HUDEP-2 (cell line): Measurements from ENCODE around the gene SIGLEC9.

Experiments
- DNase-seq, 76 experiments: peaks; one replicate each; lab custom pipeline; 2025; ENCODE audit not compliant: unreplicated experiment in 76 of 76; lab: John Stamatoyannopoulos, UW

SIGLEC9 gene

DNA sequence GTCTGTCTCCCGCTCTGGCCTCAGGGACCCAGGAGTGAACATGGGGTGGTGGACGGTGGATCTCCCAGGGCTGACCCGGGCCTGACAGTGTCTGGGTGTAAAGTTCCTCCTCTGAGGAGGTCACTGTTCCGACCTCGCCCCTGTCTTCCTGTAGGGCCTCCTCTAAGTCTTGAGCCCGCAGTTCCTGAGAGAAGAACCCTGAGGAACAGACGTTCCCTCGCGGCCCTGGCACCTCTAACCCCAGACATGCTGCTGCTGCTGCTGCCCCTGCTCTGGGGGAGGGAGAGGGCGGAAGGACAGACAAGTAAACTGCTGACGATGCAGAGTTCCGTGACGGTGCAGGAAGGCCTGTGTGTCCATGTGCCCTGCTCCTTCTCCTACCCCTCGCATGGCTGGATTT is at the start of gene SIGLEC9:
SIGLEC9 (plus strand) TSS at position 178 of the 400 bp plus-strand sequence; CDS start at position 247, 69 bp downstream.
- no peak for DNase-seq

DNA sequence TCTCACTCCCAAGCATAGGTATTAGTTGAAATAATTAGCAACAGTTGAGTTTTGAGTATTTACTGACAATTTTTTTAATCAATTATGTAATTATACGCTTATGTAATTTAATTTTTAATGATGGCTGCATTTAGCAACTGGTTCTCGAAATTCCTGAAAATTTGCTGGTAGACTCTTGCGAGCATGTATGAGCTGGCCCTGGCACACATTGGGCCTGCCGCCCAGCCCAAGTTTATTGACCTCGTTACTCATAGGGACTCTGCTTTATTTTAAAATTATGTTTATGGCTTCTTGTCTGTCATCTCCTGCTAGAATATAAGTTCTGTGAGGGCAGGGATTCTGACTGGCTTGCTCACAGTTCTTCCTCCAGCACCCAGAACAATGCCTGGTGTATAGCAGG is 48.7 kb upstream of the SIGLEC9 start:
- DNase-seq = no peak

DNA sequence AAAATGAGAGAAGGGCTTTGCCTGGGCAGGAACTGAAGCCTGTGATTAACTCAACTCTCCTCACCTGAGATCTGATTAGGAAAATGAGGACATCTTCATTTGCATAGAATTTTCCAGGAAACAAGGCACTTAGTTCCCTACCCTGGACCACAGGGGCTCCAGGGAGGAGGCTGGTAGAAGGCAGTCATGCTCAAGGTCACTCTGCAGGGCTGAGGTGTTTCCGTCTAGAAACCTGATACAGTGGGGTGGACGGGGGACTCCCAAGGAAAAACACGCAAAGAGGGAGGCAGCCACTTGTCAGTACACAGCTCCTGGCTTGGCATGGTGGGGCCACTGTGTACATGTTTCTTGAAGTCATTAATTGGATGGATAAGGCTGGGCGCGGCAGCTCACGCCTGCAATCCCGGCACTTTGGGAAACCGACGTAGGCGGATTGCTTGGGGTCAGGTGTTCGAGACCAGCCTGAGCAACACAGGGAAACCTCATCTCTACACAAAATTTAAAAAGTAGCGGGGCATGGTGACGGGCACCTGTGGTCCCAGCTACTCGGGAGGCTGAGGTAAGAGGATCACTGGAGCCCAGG is 48.0 kb upstream of the SIGLEC9 start:
- no peak for DNase-seq

DNA sequence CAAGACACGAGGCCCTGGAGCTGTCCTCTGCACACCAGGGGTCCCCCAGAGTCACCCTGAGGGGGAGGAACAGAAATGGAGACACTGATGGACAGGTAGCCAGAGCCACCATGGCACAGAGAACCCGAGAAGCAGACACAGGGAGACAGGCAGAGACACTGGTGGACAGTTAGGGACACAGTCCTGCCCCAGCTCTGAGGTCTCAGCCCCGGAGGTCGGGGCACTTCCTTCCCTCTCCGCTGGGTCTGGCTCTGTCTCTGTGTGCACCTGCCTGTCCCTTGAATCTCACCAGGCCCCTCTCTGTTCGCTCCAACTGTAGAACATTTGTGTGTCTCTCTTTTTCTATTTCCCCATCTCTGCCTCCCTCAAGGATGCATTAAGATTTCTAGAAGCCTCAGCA is 46.6 kb upstream of the SIGLEC9 start:
- no peak for DNase-seq

DNA sequence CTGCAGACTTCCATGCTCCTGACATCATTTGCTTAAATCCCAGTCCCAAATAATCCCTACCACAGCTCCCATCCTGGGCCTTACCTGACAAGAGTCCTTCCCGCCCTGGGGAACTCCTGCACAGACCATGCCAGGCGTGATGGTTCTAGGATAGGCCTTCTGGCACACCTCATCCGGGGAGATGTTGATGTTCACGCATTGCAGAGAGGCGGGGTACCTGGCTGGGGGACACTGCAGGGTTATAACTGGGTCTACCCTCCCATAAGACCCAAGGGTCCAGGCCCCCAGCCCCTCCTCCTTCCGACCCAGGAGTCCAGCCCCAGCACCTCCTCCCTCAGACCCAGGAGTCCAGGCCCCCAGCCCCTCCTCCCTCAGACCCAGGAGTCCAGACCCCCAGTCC is 46.0 kb upstream of the SIGLEC9 start:
- no peak for DNase-seq

DNA sequence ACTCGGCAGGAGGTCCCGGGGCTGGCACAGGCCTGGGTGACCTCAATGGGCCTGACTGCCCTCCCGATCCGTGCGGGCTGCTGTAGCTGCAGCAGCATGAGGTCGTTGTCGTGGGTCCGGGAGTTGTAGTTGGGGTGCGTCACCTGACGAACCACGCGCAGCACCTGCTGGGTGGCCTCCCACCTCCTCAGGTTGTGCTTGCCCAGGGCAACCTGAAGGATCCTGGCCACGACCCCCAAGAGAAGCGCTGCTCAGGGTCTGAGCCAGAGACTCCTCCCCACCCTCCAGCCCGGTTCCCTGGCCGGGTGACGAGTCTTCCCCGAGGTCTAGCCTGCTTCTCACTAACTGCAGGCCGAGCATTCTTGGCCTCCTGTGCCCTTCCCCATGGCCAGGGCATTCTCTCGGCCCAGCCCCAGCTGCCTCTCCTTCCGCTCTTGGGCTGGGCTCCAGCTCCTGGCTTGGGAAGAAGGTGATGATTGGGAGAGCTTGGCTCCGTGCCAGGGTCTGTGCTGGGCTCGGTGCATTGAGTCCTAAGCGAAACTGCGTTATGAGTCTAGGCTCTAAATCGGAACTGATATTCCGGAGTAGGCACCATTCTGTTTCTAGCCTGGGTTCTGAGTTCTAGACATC is 45.1 kb upstream of the SIGLEC9 start:
- no peak for DNase-seq

DNA sequence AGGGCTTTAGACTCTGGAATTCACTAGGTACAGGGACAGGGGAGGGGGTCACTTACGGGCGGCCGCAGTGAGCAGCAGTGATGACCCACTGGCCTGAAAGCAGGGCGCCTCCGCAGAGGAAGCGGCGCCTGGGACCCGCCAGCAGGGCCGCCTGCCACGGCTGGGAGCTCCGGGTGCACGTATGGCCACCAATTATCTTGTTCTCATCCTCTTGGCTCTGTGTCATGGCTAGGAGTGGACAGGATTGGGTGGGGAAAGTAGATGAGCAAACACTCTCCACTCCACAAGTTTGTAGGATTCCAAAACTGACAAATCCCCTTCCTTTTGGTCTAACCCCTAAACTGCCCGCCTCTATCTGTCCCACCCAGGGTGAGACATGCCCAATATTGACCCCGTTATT is 43.2 kb upstream of the SIGLEC9 start:
- DNase-seq = no peak

DNA sequence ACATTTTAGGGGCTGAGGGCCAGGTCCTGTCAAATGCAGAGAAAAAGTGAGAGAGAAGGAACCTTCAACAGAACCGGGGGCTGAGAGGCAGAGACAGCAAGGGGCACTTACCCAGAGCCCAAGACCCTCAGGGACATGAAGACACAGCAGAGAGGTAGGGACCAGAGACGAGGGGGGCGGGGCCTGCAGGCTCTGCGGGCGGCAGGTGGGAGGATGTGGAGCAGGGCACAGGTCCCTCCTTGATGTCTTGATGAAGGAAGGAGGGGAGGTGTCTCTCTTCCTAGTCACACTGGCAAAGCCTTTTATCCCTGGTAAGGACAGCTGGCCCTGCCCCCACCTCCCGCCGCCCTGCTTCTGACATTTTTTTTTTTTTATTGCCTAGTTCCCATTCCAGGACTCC is 42.1 kb upstream of the SIGLEC9 start, which contains the start of gene KLK14:
KLK14 (minus strand) TSS at position 277 of the 400 bp plus-strand sequence; CDS start at position 4, 273 bp downstream.
- no peak for DNase-seq

DNA sequence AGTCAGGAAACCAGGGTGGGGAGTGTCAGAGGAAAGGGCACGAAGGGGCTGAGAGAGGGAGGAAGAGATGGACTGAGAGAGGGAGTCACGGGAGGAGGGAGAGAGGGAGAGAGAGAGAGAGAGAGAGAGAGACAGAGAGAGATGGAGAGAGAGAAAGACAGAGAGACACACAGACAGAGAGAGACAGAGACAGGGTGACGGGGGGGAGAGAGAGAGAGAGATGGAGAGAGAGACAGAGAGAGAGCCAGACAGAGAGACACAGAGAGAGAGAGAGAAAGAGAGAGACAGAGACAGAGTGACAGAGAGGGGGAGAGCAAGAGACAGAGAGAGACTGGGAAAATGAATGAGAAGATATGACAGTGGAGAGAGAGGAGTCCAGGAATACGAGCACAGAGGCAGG is 41.5 kb upstream of the SIGLEC9 start:
- no peak for DNase-seq

DNA sequence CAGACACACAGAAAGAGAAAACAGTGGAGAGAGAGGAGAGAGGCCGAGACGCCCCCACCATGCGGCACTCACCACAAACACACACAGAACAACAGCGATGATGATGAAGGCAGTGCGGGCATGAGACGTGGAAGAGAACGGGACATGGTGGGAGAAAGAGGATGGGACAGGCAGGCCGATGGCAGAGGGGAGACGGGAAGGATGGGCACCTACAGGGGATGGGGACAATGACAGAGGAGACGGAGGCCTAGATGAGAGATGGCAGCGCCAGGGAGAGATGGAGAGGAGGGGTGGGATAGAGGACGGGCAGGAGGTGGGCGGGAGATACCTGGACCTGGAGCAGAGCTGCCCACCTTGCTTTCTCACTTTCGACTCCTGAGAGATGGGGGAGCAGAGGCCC is 40.9 kb upstream of the SIGLEC9 start:
- no peak for DNase-seq

DNA sequence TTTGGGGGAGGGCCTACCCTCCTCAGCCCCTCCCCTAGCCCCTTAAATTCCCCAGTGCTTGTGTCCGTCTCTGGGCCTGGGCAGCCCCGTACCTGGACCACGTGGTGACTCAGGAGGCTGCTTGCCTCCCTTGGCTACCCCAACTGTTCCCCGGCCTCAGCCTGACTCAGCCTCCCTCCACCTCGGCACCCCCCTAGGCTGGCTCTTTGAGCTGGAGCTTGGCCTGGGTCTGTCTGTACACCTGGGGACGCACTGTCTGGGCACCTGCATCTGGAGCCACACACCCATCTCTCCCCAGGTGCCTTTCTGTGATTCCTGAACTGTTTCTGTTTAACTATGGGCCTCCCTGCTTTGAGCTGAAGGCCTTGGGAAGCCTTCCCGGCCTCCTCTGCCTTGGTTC is 40.2 kb upstream of the SIGLEC9 start:
- DNase-seq = no peak

DNA sequence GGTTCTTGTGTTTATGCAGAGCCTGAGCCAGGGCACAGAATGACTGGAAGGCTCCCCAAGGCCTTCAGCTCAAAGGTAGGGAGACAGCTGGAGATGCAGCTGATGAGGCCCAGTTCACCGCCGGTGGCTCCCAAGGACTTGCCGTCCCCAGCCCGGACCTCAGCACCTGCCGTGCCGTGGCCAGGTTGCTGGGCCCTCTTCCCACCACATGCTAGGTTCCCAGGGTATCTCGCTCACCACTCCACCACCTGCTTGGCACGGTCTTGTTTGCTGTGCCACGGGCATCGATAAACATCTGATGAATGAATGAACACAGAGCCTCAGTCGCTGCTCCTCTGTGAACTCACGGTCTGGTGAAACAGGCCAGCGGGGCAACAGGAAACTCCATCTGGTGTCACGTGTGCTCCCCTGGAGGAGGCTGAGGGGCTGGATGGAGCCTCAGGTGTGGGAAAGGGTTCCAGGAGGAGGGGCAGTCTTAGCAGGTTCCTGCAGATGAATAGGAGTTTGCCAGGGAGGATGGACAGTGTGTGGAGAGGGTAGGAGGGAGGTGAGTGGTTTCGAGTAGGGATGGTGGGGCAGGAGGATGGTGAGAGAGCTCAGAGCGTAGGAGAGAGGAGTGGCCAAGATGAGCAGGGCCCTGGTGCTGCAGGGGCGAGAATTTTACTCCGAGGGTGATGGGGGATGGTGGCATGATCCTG is 38.4 kb upstream of the SIGLEC9 start:
- no peak for DNase-seq

DNA sequence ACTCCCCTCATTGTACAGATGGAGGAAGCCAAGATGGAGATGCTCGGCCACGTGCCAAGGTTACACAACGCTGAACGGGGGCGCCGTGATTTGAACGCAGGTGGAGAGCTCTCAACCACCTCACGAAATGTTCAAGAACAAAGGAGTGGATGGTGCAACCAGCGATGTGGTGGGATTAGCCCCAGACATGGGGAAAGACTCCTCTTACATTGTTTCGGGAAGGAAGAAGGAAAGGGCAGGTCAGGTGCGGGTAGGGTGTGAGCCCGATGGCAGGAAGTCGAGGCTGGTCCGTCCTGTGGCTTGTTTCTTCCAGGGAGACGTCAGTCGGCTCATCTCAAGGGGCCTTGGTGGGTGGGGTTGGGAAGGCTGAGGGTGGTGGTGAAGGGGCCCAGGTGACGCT is 34.9 kb upstream of the SIGLEC9 start:
- no peak for DNase-seq

DNA sequence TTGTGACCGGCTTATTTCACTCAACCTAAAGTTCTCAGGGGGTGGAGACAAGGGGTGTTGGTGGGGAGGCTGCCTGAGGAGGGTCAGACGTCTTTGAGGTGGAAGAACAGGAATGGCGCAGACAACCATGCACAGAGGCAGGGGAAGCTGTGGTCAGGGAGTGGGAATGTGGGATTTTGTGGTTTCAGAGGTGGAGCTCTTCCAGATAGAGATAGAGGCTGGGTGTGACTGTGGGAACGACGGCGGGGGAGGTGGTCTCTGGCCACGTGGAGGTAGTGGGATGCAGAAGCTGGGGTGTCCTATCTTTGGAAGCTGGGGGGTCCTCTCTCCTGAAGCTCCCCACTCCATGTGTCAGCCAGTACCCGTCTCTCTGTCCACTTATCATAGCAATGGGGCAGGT is 34.2 kb upstream of the SIGLEC9 start:
- DNase-seq = no peak

DNA sequence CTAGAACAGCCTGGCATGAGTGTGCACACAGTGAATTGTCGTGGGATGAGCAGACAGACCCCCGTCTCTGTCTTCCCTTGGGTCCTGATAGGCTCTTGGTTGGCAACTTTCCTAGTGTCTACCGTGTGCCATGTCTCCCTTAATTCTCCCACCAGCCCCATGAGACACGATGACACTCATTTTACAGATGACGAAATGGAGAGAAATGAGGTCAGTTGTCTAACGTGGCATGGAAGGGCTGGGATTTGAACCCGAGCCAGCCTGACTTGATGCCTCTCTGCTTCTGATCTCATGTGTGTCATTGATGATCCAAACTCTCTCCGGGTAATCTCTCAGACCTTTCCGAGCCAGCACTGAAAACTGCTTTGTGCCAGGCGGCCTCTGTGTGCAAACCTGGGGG is 33.6 kb upstream of the SIGLEC9 start:
- DNase-seq = no peak

DNA sequence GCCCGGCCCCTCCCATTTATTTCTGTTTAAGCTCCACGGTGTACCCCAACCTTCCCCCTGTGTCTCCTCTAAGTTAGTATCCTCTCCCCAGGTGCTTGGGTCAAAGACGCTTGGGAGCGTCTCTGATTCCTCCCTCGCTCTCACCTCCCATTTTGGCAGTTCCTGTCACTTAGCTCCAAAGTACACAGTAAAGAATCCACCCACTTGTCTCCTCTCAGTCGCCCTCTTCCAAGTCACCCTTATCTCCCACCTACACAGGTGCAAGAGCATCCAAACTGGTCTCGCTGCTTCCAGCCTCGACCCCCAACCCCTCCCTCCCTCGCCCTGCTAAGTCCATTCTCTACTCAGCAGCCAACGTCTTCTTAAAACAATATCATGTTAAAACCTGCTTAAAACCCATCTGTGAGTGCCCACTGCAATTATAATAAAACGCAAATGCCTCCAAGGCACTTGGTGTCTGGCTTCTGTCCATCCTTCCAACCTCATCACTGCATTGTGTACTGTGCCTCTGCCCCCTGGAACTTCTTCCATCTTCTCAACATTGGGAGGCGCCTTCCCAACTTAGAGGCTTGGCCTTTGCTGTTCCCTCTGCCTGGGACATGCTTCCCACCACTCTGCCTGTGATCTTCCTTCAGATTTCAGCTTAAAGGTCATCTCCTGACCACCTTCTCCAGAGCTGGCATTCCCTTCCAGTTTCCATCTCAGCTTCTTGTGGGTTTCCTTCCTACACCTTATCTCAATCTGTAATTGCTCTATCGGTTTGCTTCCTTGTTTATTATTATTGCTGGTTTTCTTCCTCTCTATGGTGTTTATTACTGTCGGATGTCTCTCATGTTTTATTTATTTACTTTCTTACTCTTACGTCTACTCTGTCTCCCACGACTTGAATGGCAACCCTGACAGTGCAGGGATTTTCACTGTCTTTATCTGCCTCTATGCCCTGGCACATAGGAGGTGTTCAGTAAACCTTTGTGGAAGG is 32.5 kb upstream of the SIGLEC9 start:
- no peak for DNase-seq

DNA sequence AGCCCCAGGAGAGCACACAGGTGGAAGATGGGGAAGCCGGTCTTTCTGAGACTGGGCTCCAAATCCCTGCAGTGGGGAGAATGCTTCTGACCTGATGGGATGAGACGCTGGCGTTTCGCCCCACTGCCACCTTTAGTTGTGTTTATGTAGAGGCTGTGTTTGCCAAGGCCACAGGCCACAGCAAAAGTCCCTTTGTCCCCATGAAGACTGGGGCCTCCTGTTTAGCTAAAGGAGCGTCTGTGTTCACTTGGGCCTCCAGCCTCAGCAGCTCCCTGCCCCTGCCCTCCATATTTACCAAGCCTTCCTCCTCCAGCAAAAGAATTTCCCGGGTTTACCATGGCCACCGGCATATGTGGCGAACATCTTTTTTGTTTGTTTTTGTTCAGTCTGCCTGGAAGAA is 31.6 kb upstream of the SIGLEC9 start:
- no peak for DNase-seq

DNA sequence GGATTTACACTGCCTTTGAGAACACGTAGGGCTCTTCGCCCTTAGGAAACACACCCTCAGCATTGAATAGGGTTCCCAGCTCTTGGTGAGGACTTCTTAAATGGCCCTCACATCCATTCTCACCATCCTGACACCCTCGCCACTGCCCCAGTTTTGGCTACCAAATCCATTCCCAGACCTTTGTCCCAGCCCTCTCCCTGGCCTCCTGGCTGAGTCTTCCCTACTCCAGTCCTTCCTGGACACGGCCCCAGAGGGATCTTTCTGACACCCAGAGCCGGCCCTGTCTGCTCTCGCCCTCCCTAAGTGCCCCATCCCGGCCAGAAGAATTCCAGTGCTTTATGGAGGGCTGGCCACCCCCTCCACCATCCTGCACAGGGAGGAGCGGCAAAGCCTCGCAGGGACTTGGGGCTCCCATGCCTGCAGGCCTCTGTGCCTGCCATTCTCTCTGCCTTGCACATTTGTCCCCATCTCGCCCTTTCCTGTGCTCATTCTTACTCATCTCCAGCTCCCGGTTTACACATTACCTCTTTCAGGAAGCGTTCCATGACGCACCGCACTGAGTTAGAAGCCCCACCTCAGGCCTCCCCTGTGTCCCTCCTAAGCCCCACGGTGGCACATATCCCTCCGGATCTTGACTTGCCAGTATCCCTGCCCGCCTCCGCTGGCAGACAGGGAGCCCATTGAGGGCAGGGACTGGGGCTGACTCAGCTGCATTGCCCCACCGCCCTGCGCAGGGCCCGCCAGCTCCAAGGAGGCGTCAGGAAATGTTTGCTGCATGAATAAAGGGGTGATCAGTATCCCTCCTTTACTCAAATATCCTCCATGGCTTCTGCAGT is 31.0 kb upstream of the SIGLEC9 start:
- DNase-seq = no peak

DNA sequence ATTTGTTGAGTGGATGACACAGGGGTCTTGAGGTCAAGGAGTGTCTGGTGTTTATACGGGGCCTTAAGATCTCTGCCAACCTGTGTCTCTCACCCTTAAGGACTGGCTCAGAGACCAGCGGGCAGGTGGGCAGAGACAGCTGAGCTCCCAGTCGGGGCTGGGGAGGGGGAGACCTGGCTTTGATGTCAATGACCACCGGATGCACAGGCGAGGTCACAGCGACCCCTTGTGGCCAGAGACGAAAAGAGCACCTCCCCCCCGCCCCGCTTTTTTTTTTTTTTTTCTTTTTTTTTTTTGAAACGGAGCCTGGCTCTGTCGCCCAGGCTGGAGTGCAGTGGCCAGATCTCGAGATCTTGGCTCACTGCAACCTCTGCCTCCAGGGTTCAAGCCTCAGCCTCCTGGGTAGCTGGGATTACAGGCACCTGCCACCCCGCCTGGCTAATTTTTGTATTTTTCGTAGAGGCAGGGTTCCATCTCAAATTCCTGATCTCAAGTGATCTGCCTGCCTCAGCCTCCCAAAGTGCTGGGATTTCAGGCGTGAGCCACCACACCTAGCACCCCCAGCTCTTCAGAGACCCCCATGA is 29.9 kb upstream of the SIGLEC9 start:
- peak in 27 of 76 experiments; percentile 11 to 51 (median 27) for DNase-seq
